HG02623 (cell line): ENCODE measurements around the gene UBAC2.

Experiments
- ATAC-seq: cut with Tn5 transposase; IDR thresholded peaks from one replicate; pipeline ENCODE4 v1.9.1; 2021; ENCODE audit warnings: moderate library complexity; ENCODE audit not compliant: unreplicated experiment

The UBAC2 gene

DNA sequence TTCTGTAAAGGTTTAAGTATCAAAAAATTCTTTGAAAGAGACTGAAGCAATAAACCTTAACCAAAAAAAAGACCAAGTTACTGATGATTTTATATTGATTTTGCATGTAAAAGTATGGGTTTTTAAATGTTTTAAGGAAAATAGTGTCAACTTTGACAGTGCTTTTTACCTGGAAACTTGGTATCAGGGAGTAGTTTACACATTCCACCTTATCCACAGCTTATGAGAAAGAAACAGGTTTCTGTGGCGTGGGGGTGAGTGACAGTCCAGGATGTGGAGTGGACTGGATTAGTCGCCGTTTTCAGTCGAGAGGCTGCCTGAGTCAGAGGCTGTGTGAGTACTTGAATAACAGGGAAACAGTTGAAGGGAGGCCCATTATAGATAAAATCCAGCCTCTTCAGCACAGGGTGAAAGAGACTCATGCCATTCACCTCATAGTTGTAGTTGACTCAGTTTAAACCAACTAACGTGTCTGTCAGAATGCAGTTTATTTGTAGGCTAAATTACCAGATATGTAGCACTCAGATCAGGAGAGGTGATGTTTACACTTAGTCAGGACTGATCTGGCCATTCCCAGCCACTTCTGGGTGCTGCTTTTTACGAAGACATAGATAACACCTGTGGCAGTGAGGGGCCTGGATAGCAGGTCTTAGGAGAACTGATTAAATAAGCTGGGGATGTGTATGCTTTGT, 107.1 kb downstream of the UBAC2 start:
- peak; percentile 35 for ATAC-seq

DNA sequence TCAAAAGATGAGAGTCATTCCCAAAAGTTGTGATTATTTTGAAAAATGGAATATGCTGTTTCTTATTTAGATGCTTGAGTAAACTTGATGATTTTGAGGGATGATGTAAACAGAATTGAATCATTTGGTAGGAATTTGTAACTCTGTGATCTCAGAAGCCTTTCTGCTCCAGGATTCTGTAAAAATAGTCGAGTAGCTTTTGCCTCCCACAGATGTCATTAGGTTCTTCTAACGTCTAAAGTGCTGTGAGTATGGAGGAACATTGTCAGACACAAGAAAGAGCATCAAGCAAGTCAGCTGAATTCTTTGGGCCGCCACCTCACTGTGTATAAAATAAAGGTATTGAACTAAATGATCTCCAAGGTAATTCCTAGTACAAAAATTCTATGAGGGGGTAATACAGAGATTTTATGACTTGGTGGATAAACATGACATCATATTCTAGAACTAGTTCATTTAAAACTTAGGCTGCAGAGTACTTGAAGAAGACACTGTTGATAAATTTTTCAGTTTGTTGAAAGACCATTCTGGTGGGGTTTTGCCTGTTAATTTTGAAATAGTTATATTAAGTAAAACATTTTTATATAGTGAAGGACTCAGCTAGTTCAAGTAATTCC, 107.9 kb downstream of the UBAC2 start:
- ATAC-seq, result no peak

DNA sequence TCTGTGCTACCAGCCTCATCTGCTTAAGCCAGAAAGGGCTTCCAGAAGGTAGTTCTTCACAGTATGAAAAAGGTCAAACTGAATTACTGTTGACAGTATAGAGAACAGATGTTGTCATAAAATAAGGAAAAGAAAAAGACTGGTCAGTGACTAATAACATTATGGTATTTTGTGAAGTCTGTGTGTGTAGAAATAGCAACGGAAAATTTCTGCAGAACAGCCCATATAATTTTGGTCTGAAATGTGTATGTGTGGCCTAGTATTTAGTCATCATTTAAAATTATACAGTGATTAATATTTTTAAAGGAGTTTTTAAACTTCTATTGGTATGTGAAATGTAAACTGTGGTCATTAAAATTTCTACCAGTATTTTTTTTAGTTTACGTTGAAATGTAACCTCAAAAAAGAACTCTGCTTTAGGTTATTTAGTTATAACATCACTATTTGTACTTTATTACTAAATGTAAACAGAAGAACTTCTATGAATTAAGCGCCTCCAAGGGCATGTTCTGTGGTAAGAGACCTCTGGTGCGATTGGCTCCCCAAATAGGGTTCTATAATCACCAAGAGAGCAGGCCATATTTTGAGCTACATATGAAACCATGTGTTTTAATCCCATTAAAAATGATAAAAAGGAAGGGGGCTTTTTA, 109.9 kb downstream of the UBAC2 start:
- peak; percentile 39 for ATAC-seq

DNA sequence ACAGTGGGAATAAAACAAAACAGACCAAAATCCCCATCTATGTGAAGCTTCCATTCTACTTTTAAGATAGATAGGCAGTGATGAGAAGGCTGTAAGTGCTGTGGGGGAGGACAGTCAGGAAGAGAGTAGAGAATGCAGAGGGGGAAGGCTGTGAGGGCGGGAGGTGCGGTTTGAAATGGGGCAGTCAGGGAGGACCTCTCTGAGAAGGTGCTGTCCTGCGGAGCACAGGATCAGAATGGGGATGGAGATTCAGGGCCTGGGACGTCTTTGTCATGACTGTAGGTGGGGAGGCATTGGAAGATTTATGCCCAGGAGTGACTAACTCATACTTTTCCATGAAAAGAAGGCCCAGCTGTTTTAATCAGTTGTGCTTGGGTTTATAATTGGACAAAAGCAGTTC, 110.5 kb downstream of the UBAC2 start:
- ATAC-seq, result no peak

DNA sequence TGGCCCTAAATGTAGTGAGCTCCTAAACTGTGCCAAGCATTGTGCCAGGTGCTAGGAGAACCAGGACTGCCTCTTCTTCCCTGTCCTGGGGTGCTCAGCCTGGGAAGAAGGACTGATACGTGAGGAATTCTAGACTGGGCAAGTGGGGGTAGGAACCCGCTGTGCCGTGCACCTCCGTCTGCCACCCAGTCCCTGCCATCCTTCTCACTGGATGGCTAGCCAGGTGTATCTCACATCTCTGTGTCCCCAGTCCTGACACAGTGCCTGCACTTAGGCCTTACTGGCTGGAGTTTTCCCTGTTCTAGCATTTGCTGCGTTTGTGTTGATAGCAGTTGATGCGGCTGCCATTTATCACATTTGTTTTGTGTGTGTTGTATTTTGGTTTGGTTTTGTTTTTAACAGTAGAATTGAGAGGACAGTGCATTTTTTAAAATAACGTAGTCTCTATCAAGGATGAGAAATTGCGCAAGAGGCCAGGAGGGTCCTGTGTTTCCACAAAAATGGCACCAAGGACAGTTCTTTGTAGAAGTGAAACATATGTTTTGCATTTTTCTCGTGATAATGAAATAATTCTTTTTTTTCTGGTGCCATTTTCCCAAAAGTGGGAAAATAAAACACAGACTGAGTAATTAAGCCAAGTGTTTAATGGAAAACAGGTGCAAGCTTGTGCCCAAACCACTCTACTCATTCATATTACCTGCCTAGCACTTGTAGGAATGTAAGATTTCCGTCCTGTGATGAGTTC, 111.3 kb downstream of the UBAC2 start:
- no peak for ATAC-seq

DNA sequence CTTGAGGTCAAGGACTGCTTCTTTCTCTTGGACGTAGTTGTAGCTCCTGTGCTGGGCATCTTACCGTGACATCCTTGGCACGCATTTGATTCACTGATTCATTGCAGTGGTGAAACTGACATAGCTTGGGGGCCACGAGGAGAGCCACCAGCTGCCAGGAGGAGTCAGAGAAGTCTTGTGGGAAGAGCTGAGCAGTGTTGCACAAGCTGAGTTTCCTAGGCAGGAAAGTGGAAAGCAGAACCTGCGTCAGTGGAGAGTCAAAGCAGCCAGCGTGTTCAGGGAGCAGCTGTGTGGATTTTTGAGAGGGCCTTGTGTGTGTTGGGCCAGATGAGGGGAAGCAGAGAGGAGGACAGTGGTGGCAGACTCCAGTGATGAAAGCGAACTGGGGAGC, 111.8 kb downstream of the UBAC2 start:
- no peak for ATAC-seq

DNA sequence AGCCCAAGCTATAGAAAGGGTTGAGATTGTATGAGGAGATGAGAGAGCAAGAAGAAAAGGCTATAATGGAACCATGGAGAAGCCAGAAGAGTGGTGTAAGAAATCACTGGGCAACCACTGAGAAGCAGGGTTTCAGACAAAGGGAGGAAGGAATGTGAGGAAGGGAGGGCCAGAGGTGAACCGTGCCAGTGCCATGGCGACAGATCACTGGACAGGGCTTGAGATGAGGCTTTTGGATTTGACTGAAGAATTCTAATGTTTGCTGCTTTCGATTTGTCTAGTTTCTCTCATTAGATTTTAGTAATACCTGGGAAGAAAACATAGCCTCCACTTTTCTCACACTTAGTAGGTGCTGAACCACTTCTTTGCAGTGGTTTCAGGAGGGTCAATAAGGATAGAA, 112.8 kb downstream of the UBAC2 start:
- ATAC-seq, result no peak

DNA sequence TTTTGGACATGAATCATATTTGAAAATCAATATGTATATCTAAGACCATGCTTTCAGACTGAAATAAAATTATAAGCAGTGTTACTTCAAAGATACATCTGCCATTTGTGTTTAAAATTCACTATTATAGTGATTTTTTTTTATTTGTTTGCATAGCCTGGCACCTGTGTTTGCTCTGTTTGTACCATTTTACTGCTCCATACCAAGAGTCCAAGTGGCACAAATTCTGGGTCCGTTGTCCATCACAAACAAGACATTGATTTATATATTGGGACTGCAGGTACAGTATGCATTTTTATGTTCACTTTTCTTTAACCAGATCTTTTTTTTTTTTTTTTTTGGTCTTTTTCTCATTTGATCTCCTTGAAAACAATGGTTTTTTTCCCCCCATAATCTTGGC, 113.3 kb downstream of the UBAC2 start:
- no peak for ATAC-seq

DNA sequence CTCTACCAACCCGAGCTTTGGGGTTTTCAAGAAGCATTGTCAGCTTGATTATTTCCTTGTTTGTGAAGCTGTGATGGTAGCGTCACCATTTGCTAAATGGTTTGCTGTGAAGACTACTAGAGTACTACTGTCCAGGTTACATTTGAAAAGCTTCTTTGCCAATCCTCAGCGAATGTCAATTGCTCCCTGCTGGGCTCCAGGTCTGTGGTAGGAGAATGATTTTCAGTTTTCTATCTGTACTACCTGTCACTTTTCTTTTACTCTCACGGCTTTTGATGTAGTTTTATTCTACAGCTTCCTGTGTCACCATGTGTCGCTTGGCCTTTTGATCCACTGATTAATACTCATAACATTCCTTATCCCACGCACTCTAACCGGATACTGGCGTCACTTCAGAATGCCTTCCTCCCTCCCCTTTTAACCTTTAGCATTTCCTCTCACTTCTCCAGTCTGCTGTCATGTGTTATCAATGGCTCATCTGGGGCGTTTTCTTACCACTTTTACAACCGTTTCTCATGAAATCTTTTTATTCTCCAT, 114.1 kb downstream of the UBAC2 start:
- no peak for ATAC-seq

DNA sequence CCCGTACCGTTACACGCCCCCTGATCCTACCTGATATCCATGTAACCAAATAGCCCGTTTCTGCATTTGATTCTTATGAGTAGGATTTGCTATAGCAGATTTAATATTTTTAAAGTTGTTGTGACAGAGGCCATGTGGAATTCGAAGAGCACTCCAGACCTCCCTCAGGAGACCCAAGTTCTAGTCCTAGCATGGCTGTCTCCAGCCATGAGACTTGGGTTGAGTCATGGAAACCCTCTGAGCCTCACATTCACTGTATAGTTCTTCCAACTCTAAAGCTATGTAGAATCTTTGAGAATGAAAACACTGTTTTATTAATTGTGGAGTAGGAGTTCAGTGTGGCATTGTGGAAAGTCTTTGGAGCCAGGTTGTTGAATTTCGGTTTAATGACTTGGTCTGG, 114.5 kb downstream of the UBAC2 start:
- no peak for ATAC-seq

DNA sequence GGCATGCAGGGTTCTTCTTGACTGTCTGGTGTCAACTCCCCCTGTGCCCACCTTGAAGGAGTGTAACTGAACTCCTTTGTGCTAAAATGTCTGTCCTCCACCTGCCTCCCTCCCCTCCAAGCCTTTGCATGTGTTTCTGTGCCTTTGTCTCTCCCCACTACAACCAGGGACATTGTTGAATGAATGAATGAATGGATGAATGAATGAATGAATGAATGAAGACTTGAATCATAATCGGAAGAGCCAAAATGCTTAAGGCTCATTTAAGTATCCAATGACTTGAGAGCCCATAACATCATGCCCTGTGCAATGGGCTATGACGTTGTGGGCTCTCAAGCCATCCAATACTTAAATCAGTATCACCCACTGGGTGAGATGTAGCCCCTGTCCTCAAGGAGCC, 115.6 kb downstream of the UBAC2 start:
- no peak for ATAC-seq

DNA sequence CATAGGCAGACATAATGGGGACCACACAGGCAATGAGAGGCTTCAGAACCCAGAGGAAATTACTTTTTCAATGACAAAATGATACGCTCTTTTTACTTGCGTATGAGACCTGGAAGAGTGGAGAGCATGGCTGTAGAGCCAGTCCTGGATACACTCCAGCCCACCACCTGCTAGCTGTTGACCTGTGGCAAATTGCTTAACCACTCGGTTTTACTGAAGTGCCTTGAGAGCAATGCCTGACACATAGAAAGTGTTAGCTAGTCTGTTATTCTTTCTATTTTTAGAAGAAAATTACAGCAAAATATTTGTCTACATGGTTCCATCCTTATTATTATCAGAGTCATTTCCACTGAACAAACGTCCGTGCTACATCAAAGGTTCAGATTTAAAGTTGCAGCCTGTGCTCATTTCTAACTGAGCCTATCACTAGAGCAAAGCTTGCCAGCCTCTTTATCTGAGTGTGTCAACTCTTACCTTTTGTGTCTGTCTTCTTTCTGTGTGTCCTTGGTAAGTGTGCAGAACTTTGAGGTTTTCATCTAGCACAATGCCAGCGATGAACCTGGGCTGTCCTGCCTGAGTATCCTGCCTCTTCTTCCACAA, 116.1 kb downstream of the UBAC2 start:
- ATAC-seq, result no peak

DNA sequence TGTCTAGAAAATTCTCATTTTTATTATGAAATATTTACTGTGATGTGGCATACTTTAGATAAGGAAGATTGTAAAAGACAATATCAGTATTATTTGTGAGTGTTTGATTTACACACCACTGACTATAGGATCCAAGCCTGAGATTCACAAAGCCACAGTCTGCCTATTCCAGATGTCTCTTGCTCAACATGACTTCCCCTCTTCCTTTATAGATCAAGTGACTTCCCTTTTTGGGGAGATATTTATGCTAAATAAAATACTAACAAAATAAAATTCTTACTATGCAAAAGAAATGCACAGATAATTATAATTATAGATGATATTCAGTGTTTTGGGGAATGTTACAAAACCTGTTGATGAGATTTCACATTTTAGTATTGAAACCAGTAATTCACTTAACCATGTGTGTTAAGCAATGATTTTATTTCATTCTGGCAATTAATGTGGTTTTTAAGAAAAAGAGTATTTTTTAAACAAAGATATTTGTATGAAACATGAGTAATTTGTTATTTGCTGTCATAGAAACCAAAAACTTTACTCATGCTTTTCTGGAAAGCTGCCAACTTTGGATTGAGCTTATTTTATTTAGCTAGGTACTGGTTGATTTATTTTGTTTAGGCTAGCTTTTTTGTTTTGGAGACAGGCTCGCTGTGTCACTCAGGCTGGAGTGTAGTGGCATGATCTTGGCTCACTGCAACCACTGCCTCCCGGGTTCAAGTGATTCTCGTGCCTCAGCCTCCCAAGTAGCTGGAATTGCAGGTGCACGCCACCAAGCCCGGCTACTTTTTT, 120.2 kb downstream of the UBAC2 start:
- no peak for ATAC-seq

DNA sequence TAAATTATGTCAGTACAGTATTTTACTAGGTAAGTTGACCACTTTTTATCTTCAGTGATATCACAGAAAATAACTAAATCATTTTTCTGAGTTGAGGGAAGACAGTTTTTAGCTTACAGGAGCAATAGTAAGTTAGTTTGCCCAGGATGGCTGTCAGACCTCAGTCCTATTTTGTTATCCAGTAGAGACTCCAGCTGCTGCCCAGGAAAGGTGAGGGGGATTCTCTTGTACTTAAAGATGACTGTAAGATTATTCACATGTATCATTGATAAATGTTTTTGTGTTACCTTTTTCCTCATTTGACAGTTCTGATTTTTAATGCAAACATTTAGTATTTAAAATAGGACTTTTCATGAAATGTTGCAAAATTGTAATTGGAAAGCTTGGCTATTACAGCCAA, 121.1 kb downstream of the UBAC2 start:
- ATAC-seq, result no peak

DNA sequence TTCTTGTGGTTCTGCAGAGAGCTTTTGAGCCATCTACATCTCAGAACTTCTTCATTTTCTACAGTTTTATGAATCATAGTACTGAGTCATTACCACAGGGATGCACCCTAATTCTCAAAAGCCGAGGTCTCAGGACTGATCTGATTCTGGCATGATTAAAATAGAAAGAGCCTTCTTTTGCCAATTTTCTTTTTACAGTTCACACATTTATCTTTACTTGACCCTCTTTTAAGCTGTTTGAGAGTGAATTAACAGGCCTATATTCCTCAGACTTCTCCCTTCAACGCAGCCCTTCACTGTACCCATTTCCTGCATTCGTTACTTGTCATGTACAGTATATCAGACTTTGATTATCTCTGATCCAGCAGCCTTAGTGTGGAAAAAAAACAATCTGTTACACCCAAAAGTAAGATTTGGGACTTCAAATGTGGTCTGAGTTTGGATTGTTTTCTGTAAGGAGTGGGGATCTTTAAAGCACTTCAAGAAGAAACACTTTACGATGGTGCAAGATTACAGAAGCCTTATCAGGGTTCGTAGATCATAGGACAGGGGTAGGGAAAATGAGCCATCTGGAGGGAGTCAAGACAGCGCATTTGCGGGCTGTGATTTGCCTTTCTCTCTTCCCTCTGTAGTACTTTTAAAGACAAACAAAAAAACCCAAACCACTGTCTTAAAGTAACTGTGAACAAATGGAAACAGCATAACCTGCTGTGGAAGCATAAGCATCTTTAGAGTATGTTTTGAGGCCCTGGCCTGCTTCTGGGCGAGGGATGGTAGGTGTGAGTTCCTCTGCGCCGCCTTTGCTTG, 121.8 kb downstream of the UBAC2 start:
- peak; percentile 82 for ATAC-seq

DNA sequence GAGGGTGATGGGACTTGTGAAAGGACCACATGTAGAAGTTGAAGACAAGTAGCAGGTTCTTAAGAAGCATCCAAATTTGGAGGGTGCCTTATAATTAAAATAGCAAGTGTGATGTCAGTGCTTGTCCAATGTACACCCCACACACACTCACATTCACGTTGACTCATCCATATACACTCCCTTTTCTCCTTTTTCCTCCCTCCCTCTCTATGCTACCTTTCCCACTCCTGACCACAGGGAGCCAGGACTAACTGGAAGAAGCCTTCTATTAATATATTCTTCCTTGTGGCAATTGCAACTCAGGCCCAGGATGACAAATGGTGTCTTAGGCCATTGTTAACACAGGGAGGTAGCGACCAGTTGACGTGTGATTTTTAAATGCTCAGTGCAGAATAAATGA, 122.8 kb downstream of the UBAC2 start:
- ATAC-seq, result no peak

DNA sequence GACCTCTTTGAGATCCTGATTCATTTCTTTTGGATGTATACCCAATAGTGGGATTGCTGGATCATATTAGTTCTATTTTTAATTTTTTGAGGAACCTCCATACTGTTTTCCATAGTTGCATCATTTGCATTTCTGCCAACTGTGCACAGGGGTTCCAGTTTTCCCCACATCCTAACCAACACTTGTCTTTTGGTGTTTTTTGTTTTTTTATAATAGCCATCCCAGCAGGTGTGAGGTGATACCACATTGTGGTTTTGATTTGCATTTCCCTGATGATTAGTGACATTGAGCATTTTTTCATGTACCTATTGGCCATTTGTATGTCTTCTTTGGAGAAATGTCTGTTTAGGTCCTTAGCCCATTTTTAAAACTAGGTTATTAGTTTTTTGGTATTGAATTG, 125.4 kb downstream of the UBAC2 start:
- ATAC-seq, result no peak

DNA sequence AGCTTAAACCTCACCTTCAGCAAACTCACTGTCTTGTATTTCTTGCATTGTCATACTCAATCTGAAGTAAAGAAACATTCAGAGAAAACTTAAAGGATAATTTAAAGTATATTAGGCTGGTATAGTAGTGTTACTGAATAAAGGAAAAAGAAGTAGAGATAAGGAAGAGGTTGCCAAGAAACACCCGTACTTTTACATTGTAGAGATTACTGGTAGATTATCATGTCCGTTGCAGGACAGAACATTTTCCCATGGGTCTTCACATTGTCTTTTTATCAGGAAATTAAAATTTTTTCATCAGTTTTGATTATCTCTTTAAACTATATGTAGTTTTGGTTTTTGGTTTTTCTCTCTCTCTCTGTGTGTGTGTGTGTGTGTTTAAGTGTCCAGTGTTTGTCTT, 126.5 kb downstream of the UBAC2 start:
- no peak for ATAC-seq

DNA sequence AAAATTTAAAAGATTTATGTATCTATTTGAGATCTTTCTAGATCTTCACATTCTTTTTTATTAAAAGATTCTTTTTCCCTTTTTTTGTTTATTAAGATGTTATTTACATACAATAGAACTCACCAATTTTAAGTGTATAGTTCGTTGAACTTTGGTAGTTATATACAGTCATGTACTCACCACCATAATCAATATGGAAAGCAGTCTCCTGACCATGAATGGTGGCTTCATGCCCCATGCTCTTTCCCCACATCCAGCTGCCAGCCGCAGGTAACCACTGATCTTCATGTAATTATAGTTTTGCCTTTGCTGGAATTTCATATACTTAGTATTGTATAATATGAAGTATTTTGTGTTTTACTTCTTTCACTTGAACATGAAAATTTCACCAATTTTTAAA, 127.1 kb downstream of the UBAC2 start:
- ATAC-seq, result no peak

DNA sequence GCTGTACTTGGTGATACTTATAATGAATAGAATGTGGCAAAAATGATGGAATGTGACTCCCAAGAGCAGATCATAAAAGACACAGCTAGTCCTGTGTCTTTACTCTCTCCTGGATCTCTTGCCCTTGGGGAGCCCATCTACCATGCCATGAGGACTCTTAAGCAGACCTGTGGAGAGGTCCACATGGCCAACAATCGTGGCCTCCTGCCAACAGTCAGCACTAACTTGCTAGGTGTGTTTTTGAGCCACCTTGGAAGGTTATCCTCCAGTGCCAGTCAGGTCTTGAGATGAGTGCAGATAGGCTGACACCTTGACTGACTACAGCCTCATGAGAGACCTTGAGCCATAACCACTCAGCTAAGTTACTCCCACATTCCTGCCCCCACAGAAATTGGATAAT, 128.8 kb downstream of the UBAC2 start:
- ATAC-seq, result no peak
